DMS114 treated with DMSO at 0.1 percent for 48 hours (cell line): Measurements from ENCODE around the gene PGAP3.
A peak's percentile ranks its signal among the peaks of the same experiment; 100 is the strongest.

Experiments used
- DNase-seq: peaks from one replicate; lab custom pipeline; 2025; ENCODE audit not compliant: unreplicated experiment; lab: John Stamatoyannopoulos, UW

The PGAP3 gene

GRCh38 chr17:39639566-39640458, 48.0 kb downstream of the PGAP3 start:
- DNase-seq = no peak

- DNase-seq = no peak
Observed at GRCh38 chr17:39639043-39639442, 48.8 kb downstream of the PGAP3 start.

GRCh38 chr17:39638317-39638716, 49.5 kb downstream of the PGAP3 start:
- DNase-seq = no peak

GRCh38 chr17:39636927-39637736, 50.7 kb downstream of the PGAP3 start, which contains the start of gene STARD3:
Gene STARD3 (plus strand): TSS chr17:39637144. CDS start chr17:39653532, 16,388 bp downstream.
- peak; percentile 57 for DNase-seq

GRCh38 chr17:39636587-39636926, 51.3 kb downstream of the PGAP3 start:
- no peak for DNase-seq

DNA sequence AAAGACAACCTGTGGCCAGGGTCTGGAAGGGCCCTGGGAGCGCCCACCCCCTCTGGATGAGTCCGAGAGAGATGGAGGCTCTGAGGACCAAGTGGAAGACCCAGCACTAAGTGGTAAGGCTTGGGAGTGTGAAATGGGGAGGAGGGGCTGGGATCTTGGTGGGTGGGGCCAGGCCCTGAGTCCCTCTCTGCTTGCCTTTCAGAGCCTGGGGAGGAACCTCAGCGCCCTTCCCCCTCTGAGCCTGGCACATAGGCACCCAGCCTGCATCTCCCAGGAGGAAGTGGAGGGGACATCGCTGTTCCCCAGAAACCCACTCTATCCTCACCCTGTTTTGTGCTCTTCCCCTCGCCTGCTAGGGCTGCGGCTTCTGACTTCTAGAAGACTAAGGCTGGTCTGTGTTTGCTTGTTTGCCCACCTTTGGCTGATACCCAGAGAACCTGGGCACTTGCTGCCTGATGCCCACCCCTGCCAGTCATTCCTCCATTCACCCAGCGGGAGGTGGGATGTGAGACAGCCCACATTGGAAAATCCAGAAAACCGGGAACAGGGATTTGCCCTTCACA, 52.2 kb downstream of the PGAP3 start:
- DNase-seq = no peak

DNA sequence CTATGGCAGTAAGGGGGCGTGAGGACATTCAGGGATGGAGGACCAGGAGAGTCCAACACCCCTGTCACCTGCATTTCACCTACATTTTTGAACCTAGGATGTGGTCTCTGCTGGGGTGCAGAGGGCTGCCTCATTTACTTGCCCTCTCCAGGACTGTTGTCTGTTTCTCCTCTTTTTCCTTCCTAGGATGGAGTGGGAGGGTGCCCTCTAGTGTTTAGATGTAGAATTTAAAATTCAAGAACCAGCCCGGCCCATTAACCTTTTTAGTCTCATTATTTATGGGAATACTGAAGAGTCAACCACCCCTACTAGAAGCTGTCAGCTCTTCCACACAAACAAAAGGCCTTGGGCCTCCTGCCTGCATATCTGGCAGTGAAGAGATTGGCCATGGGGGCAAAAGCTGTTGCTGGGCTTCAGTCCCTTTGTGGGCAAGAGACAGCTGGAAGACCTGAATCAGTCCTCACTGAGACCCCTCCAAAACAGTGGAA, 53.4 kb downstream of the PGAP3 start:
- peak; percentile 17 for DNase-seq

GRCh38 chr17:39633570-39634183, 54.2 kb downstream of the PGAP3 start:
- DNase-seq = no peak

DNA sequence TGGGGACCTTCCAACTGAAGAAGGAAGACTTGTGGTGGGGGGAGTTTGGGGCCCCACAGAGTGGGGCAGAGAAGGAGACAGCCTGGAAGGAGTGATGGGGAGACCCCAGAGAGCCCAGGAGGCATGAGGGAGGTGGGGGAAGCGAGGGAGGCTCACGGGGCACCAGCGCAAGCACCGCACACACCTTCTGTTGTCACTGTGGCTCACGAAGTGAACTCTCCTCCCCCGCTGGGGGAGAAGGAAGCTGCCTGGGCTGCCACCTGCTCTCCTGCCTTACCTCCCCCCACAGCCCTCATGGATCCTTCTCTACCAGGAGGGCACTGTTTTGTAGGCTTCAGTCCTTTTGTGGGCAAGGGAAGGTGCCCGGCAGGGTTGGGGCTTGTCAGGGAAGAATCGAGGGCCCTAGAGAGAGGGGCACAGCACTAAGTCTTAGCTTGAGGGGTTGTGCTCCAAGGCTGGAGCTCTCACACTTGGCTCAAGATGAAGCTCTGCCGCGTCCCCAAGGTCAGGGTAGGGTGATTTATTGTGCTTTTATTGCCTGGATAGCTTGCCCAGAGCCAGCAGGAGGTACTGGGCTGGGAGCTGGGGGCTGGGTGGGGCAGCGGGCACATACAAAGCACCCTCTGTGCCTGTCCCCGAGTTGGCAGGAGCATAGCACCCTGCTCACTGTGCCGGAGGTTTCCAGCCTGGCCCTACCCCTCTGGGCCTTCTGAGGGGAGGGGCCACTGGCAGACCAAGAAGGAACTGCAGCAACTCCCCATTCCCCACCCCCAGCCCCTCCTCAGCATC, 55.5 kb downstream of the PGAP3 start:
- DNase-seq = no peak

- no peak for DNase-seq
Observed at GRCh38 chr17:39631403-39631802, 56.5 kb downstream of the PGAP3 start.

DNA sequence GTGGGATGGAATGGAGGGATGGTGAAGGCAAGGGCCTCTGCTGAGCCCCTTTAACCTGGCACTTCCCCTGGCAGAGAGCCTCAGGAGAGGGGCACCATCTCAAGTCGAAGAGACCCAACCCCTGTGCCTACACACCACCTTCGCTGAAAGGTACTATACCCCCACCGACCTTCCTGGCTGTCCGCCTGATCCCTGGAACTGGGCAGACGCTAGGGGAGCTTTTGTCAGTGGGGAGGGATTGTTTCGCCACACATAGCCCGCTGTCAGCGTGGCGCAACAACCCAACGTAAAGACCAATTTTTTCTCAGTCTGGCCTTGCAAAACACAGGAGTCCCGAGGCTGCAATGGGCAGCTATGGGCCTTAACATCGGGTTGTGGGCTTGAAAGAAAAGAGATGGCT, 58.0 kb downstream of the PGAP3 start:
- no peak for DNase-seq

- no peak for DNase-seq
Observed at GRCh38 chr17:39629494-39629880, 58.4 kb downstream of the PGAP3 start.

GRCh38 chr17:39628655-39629493, 59.0 kb downstream of the PGAP3 start:
- DNase-seq = no peak

GRCh38 chr17:39627712-39628516, 59.9 kb downstream of the PGAP3 start:
- DNase-seq = no peak

- DNase-seq = no peak
Observed at GRCh38 chr17:39627047-39627711, 60.7 kb downstream of the PGAP3 start.

- no peak for DNase-seq
Observed at GRCh38 chr17:39626171-39627046, 61.4 kb downstream of the PGAP3 start, which contains the start of gene PPP1R1B. Gene PPP1R1B (plus strand): TSS chr17:39626952. CDS start chr17:39627393, 441 bp downstream.

GRCh38 chr17:39625198-39625785, 62.6 kb downstream of the PGAP3 start:
- DNase-seq = no peak
